CD1c-positive myeloid dendritic cell (primary cell): ENCODE measurements around the gene INHBE.
A peak's percentile ranks its signal among the peaks of the same experiment; 100 is the strongest.
"Not testable (repeated sequence)": the region's sequence is repeated elsewhere in the genome, so short reads cannot be mapped to it uniquely, and the experiment has no call there.

Experiments used
- DNase-seq: peaks from one replicate; pipeline ENCODE4 v3.0.0-alpha.2; 2016; ENCODE audit errors: extremely low spot score

The INHBE gene

DNA sequence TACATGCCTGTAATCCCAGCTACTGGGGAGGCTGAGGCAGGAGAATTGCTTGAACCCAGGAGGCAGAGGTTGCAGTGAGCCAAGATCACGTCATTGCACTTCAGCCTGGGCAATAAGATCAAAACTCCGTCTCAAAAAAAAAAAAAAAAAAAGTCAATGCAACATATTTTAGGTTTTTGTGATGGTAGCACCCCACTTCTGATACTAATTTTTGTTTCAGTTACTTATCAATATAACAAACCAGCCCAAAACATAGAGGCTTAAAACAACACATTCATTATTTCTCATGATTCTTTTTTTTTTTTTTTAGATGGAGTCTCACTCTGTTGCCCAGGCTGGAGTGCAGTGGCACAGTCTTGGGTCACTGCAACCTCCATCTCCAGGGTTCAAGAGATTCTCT lies 13.7 kb upstream of the INHBE start:
- DNase-seq: not testable (repeated sequence)

GRCh38 chr12:57441846-57442427 lies 13.2 kb upstream of the INHBE start:
- DNase-seq: no peak

DNA sequence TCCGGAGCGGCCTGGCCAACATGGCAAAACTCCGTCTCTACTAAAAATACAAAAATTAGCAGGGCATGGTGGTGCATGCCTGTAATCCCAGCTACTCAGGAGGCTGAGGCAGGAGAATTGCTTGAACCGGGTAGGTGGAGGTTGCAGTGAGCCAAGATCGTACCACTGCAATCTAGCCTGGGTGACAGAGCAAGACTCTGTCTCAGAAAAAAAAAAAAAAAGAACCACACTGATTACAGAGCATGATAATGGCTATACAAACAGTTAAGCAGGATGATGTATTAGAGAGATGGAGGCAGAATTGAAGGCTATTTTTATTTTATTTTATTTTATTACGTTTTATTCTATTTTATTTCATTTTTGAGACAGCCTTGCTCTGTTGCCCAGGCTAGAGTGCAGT lies 10.8 kb upstream of the INHBE start:
- DNase-seq: not testable (repeated sequence)

GRCh38 chr12:57444744-57445143 lies 10.4 kb upstream of the INHBE start:
- no peak for DNase-seq

DNA sequence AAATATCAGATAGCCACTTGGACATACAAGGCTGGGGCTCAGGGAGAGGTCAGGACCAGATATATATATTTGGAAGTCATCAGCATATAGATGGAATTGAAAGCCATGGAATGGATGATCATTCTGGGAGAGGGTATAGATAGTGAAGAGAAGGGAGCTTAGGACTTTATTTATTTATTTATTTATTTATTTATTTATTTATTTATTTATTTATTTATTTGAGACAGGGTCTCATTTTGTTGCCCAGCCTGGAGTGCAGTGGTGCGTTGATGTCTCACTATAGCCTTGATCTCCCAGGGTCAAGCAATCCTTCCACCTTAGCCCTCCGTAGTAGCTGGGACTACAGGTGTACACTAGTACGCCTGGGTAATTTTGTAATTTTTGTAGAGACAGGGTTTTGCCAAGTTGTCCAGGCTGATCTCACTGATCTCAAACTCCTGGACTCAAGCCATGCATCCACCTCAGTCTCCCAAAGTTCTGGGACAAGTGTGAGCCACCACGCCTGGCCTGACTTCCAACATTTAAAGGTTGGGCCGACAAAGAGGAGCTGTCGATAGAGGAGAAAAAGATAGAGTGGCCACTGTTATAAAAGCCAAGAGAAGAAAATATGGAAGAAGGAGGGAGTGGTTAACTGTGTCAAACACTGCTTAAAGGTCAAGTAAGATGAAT lies 8.7 kb upstream of the INHBE start:
- no peak for DNase-seq

DNA sequence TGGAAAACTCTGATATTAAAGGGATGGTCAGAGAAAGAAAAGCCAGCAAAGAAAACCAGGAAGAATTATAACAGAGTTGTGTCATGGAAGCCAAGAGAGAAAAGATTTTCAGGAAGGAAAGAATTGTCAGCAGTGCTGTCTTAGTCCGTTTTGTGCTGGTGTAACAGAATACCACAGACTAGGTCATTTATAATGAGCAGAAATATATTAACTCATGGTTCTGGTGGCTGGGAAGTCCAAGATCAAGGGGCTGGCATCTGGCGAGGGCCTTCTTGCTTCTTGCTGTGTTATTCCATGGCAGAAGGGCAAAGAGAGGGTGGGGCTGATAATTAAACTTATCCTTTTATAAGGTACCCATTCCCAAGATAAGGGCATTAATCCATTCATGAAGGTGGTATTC lies 6.4 kb upstream of the INHBE start:
- no peak for DNase-seq

DNA sequence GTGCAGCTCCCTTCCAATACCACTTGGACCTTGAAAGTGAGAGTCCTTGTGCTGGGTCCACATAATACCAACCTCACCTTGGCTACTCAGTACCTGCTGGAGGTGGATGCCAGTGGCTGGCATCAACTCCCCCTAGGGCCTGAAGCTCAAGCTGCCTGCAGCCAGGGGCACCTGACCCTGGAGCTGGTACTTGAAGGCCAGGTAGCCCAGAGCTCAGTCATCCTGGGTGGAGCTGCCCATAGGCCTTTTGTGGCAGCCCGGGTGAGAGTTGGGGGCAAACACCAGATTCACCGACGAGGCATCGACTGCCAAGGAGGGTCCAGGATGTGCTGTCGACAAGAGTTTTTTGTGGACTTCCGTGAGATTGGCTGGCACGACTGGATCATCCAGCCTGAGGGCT lies 5.7 kb upstream of the INHBE start:
- DNase-seq: no peak

DNA sequence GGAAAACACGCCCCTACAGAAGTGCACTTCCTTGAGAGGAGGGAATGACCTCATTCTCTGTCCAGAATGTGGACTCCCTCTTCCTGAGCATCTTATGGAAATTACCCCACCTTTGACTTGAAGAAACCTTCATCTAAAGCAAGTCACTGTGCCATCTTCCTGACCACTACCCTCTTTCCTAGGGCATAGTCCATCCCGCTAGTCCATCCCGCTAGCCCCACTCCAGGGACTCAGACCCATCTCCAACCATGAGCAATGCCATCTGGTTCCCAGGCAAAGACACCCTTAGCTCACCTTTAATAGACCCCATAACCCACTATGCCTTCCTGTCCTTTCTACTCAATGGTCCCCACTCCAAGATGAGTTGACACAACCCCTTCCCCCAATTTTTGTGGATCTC lies 5.0 kb upstream of the INHBE start:
- DNase-seq: no peak

DNA sequence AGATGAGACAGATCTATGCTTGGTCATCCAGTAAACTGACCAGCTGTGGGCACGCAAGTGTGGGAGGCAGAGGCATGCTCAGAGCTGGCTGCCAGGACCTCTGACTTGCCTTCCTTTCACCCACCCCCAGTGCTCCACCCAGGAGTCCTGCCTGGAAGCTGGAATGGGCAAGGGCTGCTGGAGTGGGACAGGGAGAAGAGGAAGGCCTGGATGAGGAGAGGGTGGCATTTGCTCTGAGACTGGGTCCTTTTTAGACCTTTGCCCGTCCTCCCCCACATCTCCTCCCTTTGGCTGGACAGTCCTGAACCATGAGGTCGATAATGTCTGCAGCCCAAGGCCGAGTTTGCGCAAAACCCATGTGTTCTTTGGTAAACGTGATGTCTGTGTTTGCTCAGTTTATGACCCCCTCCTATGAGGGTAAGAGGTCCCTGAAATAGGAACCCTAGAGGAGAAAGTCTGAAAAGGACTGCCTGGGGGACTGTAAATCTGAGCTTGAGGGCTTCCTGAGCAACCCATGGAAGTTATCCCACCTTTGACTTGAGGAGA lies 3.8 kb upstream of the INHBE start:
- no peak for DNase-seq

DNA sequence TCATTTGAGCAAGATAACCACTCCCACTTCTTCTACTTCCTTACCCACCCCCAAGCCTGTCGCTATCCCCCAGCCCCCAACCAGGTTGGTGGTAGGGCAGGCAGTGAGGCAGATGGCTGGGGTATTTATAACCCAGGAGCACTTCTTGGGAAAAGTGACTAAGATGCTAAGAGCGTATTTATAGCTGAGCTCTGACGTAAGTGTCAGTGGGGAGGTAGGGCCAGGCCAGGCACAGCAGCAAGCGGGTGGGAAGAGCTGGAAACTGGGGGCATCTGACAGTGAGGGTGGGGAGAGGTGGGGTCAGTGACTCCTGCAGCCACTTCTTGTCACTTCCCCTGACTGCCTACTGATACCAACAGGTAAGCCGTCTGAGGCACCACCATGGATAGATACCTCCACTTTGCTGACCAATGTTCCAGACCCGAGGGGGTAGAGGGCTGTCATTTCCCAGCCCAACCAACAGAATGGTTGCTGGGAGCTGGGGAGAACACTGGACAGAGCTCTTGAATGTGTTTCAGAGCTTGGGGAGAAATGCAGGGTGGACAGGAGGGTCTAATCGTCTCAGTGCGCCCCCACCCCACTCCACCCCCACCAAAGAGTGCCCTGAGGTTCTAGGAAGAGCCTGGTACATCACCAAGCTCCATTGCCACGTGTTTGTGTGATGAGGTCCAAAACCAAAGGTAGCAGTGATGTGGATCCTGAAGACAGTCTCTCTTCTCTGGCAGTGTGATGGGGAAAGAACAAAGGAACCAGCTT lies 2.7 kb upstream of the INHBE start:
- peak; percentile 76 for DNase-seq

DNA sequence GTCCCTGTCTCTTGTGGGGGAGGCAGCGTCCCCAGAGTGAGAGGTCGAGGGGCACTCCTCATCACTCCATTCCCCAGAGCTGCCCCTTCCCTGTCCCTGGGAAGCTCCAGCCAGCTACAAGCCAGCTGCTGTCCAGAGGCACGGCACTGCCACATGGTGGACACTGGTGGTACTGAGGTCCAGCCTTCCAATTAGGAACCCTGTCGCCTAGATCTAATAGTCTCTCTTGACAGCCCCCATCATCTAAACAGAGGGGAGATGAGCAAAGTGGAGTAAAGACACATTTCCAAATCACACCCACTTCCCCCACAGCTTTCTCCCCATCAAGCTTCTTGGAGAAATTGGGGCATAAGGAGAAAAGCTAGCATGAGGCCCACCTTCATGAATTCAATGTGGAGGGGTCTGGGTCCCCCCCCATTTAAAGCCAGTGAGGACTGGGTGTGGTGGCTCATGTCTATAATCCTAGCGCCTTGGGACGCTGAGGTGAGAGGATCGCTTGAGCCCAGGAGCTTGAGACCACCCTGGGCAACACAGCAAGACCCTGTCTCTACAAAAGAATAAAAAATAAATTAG lies 2.1 kb upstream of the INHBE start:
- peak; percentile 81 for DNase-seq

DNA sequence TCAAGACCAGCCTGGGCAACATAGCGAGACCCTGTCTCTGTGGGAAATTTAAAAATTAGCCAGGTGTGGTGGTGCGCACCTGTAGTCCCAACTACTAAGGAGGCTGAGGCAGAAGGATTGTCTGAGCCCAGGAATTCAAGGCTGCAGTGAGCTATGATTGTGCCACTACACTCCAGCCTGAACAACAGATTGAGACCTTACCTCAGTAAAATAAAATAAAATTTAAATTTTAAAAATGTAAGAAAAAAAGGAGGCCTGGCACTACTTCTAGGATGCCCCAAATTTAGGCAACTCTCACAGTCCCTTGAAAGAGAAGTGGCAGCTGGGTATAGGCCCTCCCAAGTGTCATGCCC lies 918 bp upstream of the INHBE start:
- no peak for DNase-seq

DNA sequence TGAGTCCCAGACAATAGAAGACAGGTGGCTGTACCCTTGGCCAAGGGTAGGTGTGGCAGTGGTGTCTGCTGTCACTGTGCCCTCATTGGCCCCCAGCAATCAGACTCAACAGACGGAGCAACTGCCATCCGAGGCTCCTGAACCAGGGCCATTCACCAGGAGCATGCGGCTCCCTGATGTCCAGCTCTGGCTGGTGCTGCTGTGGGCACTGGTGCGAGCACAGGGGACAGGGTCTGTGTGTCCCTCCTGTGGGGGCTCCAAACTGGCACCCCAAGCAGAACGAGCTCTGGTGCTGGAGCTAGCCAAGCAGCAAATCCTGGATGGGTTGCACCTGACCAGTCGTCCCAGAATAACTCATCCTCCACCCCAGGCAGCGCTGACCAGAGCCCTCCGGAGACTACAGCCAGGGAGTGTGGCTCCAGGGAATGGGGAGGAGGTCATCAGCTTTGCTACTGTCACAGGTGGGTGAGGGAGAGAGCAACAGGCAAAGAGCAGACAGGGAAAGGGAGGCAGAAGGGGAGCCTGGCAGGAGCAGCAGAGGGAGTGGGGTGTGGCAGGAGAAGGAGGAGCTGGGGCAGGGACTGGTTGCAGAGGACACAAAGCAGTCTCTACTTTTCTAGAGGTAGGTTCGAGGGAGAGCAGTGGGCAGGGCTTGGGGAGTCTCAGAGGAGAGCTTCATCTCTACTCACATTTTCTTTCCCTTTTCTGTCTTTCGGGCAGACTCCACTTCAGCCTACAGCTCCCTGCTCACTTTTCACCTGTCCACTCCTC lies 452 bp downstream of the INHBE start:
- DNase-seq: no peak

DNA sequence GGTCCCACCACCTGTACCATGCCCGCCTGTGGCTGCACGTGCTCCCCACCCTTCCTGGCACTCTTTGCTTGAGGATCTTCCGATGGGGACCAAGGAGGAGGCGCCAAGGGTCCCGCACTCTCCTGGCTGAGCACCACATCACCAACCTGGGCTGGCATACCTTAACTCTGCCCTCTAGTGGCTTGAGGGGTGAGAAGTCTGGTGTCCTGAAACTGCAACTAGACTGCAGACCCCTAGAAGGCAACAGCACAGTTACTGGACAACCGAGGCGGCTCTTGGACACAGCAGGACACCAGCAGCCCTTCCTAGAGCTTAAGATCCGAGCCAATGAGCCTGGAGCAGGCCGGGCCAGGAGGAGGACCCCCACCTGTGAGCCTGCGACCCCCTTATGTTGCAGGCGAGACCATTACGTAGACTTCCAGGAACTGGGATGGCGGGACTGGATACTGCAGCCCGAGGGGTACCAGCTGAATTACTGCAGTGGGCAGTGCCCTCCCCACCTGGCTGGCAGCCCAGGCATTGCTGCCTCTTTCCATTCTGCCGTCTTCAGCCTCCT lies 1.1 kb downstream of the INHBE start:
- no peak for DNase-seq

GRCh38 chr12:57456737-57457490 lies 1.8 kb downstream of the INHBE start:
- no peak for DNase-seq

GRCh38 chr12:57458665-57459054 lies 3.6 kb downstream of the INHBE start:
- no peak for DNase-seq

- peak; percentile 96 for DNase-seq
Measured at GRCh38 chr12:57459055-57459749, 4.1 kb downstream of the INHBE start.

GRCh38 chr12:57459750-57460467 lies 4.8 kb downstream of the INHBE start, which contains the start of gene GLI1:
TSS of gene GLI1 (plus strand) at chr12:57459785. CDS start at chr12:57463692, 3,907 bp downstream.
- no peak for DNase-seq

- DNase-seq: no peak
Measured at GRCh38 chr12:57460468-57460784, 5.3 kb downstream of the INHBE start.

- no peak for DNase-seq
Measured at GRCh38 chr12:57460841-57461275, 5.8 kb downstream of the INHBE start.
